Measurements from ENCODE around the gene DUSP8.

DNA sequence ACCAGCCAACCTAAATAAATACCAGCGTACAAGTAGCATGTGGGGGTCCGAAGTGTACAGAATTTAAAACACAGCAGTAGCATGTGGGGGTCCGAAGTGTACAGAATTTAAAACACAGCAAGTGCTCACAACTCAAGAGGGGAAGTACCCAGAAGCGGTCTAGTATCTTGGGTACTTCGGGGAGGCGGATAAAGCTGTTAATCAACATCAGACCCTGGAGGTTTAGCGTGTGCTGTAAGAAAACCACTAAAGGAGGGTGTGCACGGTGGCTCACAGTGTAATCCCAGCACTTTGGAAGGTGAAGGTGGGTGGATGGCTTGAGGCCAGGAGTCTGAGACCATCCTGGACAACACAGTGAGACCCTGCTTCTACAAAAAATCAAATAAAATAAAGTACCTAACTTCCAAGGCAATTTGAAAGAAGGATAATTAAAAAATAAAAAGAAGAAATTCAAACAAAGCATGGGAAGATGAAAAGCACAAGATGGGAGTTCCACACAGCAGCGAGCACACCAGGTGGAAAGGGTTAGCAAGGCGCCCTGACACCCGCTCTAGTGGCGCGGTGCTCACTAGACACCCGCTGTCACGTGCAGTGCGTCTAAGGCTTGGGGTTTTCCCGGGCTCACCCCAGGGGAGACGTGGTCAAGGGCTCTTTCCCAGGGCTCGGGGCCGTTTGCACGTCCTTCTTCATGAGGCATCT lies 50.5 kb downstream of the DUSP8 start:
- TF ChIP-seq GATA3 (IDR thresholded peaks at IDR 0.05; ENCODE audit: low read depth, low read length) (no peak), GATA2 (IDR thresholded peaks at IDR 0.05; ENCODE audit: low read depth, low read length) (no peak)

Measured in SH-SY5Y (cell line).